Peyer's patch (tissue), 4 donors: ENCODE results near the gene PRR16. TPM values are rescaled to one million over a fixed set of nuclear protein-coding genes. Genes with fewer than 3 reads are reported as not detected.
"Not testable (repeated sequence)": the region's sequence is repeated elsewhere in the genome, so short reads cannot be mapped to it uniquely, and the experiment has no call there.

ENCODE experiments used
- DNase-seq, 3 donors: peaks; one replicate each; pipeline ENCODE4 v3.0.0-alpha.2; 2017 to 2019
- H3K27ac ChIP-seq, 4 donors: fragments of 200-600 bp; sonication (generic); one replicate each; pipeline ENCODE4 v1.5.1; 2016 to 2019
- H3K27me3 ChIP-seq, 2 donors: fragments of 200-600 bp; sonication (generic); one replicate each; pipeline ENCODE4 v1.5.1; 2019
- H3K36me3 ChIP-seq, 3 donors: fragments of 200-600 bp; sonication (generic); one replicate each; pipeline ENCODE4 v1.5.1; 2016 to 2019
- H3K4me1 ChIP-seq, 4 donors: fragments of 200-600 bp; sonication (generic); one replicate each; pipeline ENCODE4 v1.5.1; 2016 to 2019
- H3K4me3 ChIP-seq, 4 donors: fragments of 200-600 bp; sonication (generic); 1 replicate in 3 of 4; 2 replicates in 1 of 4; pipeline ENCODE4 v1.5.1; 2016 to 2019; ENCODE audit warnings: mild to moderate bottlenecking in 1 of 4
- H3K9me3 ChIP-seq, 4 donors: fragments of 200-600 bp; sonication (generic); one replicate each; pipeline ENCODE4 v1.5.1; 2016 to 2019; ENCODE audit warnings: mild to moderate bottlenecking in 1 of 4
- POLR2A ChIP-seq, 2 donors: fragments of 450-650 bp; IDR thresholded peaks; one replicate each; pipeline ENCODE4 v1.5.1; 2017; ENCODE audit warnings: antibody characterized with exemption in 2 of 2, mild to moderate bottlenecking in 2 of 2, moderate library complexity in 2 of 2
- total RNA-seq, 4 donors: library from RNA; depleted of rRNA; stranded (reverse); fragments of >200 nt; gene quantifications; one replicate each; pipeline ENCODE4 v1.1.0, GENCODE V29; 2016
- TF ChIP-seq, protein P1 (sequence below), 6 experiments: fragments of 450-650 bp in 4 of 6; fragments of 200-600 bp in 2 of 6; sonication (generic) in 1 of 6; IDR thresholded peaks; one replicate each; pipeline ENCODE4 v1.5.1; 2017 to 2019; ENCODE audit warnings: antibody characterized with exemption in 6 of 6, mild to moderate bottlenecking in 3 of 6, moderate library complexity in 1 of 6

Gene PRR16
- total RNA-seq, 4 donors from 2014 or later, result 2.9 to 37.1 (median 3.8) TPM

DNA sequence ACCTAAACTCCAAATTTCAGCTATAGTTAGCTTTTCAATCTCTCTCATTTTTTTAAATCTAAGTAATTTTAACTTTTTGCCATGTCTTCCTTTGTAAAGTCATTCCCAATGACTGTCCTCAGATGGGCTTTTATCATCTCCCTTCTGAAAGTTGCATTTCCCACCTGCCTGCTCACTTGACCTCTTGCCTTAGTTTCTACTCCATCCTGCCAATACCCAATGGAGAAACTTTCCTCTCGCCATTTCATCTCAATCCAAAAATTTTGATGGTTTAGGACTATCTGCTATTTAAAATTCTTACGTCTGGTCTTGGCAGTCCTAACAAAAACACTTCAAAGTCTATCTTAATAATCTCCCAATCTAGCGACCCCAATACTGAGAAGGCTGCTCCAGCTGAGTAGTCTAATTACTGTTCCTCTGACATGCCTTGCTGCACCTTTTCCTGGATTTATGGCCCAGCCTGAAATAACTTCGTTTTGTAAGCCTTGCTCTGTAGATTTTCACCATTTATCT lies 231.3 kb downstream of the PRR16 start:
- no peak for DNase-seq
- H3K27ac ChIP-seq, result no peak overlapping the region
- no peaks in the 10 kb centered on the region for H3K36me3 ChIP-seq
- H3K27me3 ChIP-seq, result no peaks in the 10 kb centered on the region
- H3K4me3 ChIP-seq, result no peak overlapping the region
- no peaks in the 10 kb centered on the region for H3K9me3 ChIP-seq
- no peak for TF ChIP-seq POLR2A (IDR thresholded peaks at IDR 0.05)
- TF ChIP-seq, protein P1, sequence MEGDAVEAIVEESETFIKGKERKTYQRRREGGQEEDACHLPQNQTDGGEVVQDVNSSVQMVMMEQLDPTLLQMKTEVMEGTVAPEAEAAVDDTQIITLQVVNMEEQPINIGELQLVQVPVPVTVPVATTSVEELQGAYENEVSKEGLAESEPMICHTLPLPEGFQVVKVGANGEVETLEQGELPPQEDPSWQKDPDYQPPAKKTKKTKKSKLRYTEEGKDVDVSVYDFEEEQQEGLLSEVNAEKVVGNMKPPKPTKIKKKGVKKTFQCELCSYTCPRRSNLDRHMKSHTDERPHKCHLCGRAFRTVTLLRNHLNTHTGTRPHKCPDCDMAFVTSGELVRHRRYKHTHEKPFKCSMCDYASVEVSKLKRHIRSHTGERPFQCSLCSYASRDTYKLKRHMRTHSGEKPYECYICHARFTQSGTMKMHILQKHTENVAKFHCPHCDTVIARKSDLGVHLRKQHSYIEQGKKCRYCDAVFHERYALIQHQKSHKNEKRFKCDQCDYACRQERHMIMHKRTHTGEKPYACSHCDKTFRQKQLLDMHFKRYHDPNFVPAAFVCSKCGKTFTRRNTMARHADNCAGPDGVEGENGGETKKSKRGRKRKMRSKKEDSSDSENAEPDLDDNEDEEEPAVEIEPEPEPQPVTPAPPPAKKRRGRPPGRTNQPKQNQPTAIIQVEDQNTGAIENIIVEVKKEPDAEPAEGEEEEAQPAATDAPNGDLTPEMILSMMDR (IDR thresholded peaks at IDR 0.05), result no peak
- H3K4me1 ChIP-seq, result no peaks in the 10 kb centered on the region

DNA sequence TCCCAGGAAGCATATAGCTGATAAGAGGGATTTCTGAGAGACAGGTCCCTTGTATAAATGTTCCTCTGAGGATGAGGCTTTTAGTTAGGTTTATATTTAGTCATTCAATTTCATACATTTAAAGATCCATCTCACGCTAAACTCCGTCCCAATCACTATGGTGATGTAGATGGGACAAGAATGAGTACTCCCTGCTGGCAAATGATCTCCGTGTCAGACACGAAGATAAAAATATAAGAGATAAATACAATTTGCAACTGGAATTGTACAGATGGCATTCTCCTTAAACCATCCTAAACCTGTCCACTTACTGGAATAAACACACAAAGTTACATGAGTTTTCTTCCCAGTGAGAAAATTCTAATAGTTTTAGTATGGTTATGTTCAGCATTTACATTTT lies 233.0 kb downstream of the PRR16 start:
- Histone ChIP-seq H3K4me3 (no peak overlapping the region), H3K27me3 (no peaks in the 10 kb centered on the region), H3K36me3 (no peaks in the 10 kb centered on the region), H3K27ac (no peak overlapping the region), H3K9me3 (no peaks in the 10 kb centered on the region), H3K4me1 (no peaks in the 10 kb centered on the region)
- DNase-seq, result no peak
- TF ChIP-seq POLR2A (IDR thresholded peaks at IDR 0.05), result no peak
- TF ChIP-seq, protein P1 (IDR thresholded peaks at IDR 0.05), result no peak

DNA sequence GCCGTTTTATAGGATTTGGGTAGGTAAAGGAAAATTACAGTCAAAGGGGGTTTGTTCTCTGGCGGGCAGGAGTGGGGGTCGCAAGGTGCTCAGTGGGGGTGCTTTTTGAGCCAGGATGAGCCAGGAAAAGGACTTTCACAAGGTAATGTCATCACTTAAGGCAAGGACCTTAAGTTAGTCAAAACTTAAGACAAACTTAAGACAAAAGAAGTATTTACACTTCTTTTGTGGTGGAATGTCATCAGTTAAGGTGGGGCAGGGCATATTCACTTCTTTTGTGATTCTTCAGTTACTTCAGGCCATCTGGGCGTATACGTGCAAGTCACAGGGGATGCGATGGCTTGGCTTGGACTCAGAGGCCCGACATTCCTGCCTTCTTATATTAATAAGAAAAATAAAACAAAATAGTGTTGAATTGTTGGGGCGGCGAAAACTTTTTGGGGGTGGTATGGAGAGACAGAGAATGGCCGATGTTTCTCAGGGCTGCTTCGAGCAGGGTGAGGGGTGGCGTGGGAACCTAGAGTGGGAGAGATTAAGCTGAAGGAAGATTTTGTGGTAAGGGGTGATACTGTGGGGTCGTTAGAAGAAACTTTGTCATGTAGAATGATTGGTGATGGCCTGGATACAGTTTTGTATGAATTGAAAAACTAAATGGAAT lies 233.7 kb downstream of the PRR16 start:
- not testable (repeated sequence) for H3K27ac ChIP-seq, H3K36me3 ChIP-seq, H3K4me1 ChIP-seq, H3K4me3 ChIP-seq, DNase-seq, H3K27me3 ChIP-seq, H3K9me3 ChIP-seq

- not testable (repeated sequence) for H3K4me1 ChIP-seq, H3K36me3 ChIP-seq, H3K27ac ChIP-seq, H3K4me3 ChIP-seq, DNase-seq, H3K9me3 ChIP-seq, H3K27me3 ChIP-seq
Observed at GRCh38 chr5:120700653-120701052, 236.6 kb downstream of the PRR16 start.

DNA sequence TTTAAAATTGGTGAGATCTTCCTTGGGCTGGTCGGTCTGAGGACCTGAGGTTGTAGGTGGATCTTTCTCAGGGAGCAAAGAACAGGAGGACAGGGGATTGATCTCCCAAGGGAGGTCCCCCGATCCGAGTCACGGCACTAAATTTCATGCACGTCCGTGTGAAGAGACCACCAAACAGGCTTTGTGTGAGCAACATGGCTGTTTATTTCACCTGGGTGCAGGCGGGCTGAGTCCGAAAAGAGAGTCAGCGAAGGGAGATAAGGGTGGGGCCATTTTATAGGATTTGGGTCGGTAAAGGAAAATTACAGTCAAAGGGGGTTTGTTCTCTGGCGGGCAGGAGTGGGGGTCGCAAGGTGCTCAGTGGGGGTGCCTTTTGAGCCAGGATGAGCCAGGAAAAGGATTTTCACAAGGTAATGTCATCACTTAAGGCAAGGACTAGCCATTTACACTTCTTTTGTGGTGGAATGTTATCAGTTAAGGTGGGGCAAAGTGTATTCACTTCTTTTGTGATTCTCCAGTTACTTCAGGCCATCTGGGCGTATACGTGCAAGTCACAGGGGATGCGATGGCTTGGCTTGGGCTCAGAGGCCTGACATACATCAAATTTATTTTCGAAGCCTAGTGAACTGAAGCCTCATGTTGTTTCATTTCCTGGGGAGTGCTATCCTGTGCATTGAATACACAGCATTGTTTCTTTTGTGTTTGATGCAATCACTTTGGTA lies 238.9 kb downstream of the PRR16 start:
- DNase-seq, H3K4me3 ChIP-seq, H3K36me3 ChIP-seq: not testable (repeated sequence)

DNA sequence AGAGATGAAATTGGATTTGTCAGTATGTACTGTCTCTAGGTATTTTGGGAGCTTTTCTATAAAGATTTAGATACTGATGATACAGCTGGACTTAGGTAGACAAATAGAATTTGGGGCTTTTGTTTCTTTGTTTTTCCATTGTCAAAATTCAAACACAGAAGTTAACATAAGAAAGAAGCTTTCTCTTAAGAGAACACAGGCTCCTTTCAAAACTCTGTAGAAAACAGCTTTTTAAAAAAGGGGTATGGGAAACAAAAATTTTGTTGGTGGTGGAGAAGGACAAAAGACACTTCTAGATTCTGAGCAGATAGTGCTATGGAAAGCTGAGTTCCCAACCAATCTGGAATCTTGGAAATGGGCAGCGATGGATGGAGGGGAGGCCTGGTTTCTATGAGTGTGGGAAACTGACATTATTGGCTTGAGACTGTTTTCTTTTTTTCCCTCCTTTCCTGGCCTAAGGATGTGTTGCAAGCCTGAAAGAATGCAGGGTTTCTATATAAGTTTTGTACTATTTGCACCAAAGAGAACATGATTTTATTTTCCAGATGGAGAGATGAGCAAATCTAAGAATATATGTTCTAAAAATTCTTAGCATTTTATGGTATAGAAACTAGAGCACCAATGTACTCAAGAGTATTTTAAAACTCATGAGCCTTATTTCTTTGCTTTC lies 240.0 kb downstream of the PRR16 start:
- TF ChIP-seq, protein P1 (IDR thresholded peaks at IDR 0.05), result no peak
- TF ChIP-seq POLR2A (IDR thresholded peaks at IDR 0.05), result no peak
- Histone ChIP-seq H3K9me3 (no peaks in the 10 kb centered on the region), H3K27me3 (no peaks in the 10 kb centered on the region), H3K4me3 (no peak overlapping the region), H3K27ac (no peak overlapping the region), H3K36me3 (no peaks in the 10 kb centered on the region), H3K4me1 (no peaks in the 10 kb centered on the region)
- DNase-seq, result no peak

More for the DNA sequence above, 238.9 kb downstream of the PRR16 start:
- H3K4me1 ChIP-seq, H3K27ac ChIP-seq, H3K27me3 ChIP-seq, H3K9me3 ChIP-seq: not testable (repeated sequence)

GRCh38 chr5:120706877-120707276 lies 242.8 kb downstream of the PRR16 start:
- TF ChIP-seq, protein P1 (IDR thresholded peaks at IDR 0.05), result no peak
- no peak for TF ChIP-seq POLR2A (IDR thresholded peaks at IDR 0.05)
- no peaks in the 10 kb centered on the region for H3K9me3 ChIP-seq

More at GRCh38 chr5:120706877-120707276, 242.8 kb downstream of the PRR16 start:
- Histone ChIP-seq H3K4me3 (no peak overlapping the region), H3K36me3 (no peaks in the 10 kb centered on the region), H3K27me3 (no peaks in the 10 kb centered on the region), H3K4me1 (no peaks in the 10 kb centered on the region), H3K27ac (no peak overlapping the region)
- no peak for DNase-seq
